ENCODE results near the gene CCDC85C. TPM values are rescaled to one million over a fixed set of nuclear protein-coding genes. Genes with fewer than 3 reads are reported as not detected.

CCDC85C gene
- total RNA-seq, 2 experiments from 2014 or later = 6.4 to 15.0 TPM

GRCh38 chr14:99479160-99479905, 124.7 kb downstream of the CCDC85C start:
- intact Hi-C loops (cut with micrococcal nuclease; ENCODE audit: unreplicated experiment) = no loop called here
- no peaks in the 10 kb centered on the region for H3K36me3 ChIP-seq (ENCODE audit: insufficient read depth, low read length)
- peaks cover 23% of the 10 kb centered on the region for H3K4me1 ChIP-seq (ENCODE audit: insufficient read depth, low read length, poor library complexity, severe bottlenecking)
- H3K9me3 ChIP-seq (ENCODE audit: low read length) = no peaks in the 10 kb centered on the region
- no peak overlapping the region for H3K27ac ChIP-seq (ENCODE audit: low read depth, low read length, poor library complexity, severe bottlenecking)
- H2AFZ ChIP-seq (ENCODE audit: low read length) = no peak overlapping the region; the same call in 1 of the 2 replicates
- H3K79me2 ChIP-seq (ENCODE audit: insufficient read depth, low read depth, low read length) = peaks cover 88% of the 10 kb centered on the region
- H4K20me1 ChIP-seq (ENCODE audit: insufficient read depth, low read length) = peaks cover 69% of the 10 kb centered on the region
- TF ChIP-seq, protein P1, sequence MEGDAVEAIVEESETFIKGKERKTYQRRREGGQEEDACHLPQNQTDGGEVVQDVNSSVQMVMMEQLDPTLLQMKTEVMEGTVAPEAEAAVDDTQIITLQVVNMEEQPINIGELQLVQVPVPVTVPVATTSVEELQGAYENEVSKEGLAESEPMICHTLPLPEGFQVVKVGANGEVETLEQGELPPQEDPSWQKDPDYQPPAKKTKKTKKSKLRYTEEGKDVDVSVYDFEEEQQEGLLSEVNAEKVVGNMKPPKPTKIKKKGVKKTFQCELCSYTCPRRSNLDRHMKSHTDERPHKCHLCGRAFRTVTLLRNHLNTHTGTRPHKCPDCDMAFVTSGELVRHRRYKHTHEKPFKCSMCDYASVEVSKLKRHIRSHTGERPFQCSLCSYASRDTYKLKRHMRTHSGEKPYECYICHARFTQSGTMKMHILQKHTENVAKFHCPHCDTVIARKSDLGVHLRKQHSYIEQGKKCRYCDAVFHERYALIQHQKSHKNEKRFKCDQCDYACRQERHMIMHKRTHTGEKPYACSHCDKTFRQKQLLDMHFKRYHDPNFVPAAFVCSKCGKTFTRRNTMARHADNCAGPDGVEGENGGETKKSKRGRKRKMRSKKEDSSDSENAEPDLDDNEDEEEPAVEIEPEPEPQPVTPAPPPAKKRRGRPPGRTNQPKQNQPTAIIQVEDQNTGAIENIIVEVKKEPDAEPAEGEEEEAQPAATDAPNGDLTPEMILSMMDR (conservative IDR thresholded peaks at IDR 0.05; ENCODE audit: low read length) = 0 out of 2 replicates have a peak, but pooled peaks have one; percentile 11
- TF ChIP-seq EZH2phosphoT487 (IDR thresholded peaks at IDR 0.05; ENCODE audit: borderline replicate concordance, low read depth, low read length) = no peak
- no peaks in the 10 kb centered on the region for H3K9me2 ChIP-seq (ENCODE audit: insufficient read depth, low read length)
- DNase-seq (ENCODE audit: low spot score) = no peak
- peak overlapping the region; percentile 95 for H3K4me3 ChIP-seq (ENCODE audit: low read depth, low read length, poor library complexity, severe bottlenecking)
- CTCF ChIA-PET (ENCODE audit: unreplicated experiment) = no interaction called here
- POLR2A ChIA-PET = interaction anchor here (0.7 kb wide), 1 partner anchor 23 kb away, joined by 3 read pairs; no protein-coding TSS in a partner anchor
- BruUV-seq (replicated peaks) = no TSS peak
- H3K4me2 ChIP-seq (ENCODE audit: low read length) = peak overlapping the region; percentile 89

- ChIA-PET CTCF (ENCODE audit: unreplicated experiment) (no interaction called here), POLR2A (no interaction called here)
- H3K27ac ChIP-seq (ENCODE audit: low read depth, low read length, poor library complexity, severe bottlenecking) = no peak overlapping the region
- no peak overlapping the region for H3K4me3 ChIP-seq (ENCODE audit: low read depth, low read length, poor library complexity, severe bottlenecking)
- intact Hi-C loops (cut with micrococcal nuclease; ENCODE audit: unreplicated experiment) = no loop called here
- no peaks in the 10 kb centered on the region for H3K9me3 ChIP-seq (ENCODE audit: low read length)
- peaks cover 87% of the 10 kb centered on the region for H3K79me2 ChIP-seq (ENCODE audit: insufficient read depth, low read depth, low read length)
- no peak overlapping the region for H2AFZ ChIP-seq (ENCODE audit: low read length)
- H3K4me2 ChIP-seq (ENCODE audit: low read length) = 0 out of 2 replicates have a peak overlapping the region, but pooled peaks have one; percentile 89
- no peaks in the 10 kb centered on the region for H3K9me2 ChIP-seq (ENCODE audit: insufficient read depth, low read length)
- no peak for TF ChIP-seq EZH2phosphoT487 (IDR thresholded peaks at IDR 0.05; ENCODE audit: borderline replicate concordance, low read depth, low read length)
- TF ChIP-seq, protein P1 (conservative IDR thresholded peaks at IDR 0.05; ENCODE audit: low read length) = no peak
- BruUV-seq (replicated peaks) = no TSS peak
- H3K36me3 ChIP-seq (ENCODE audit: insufficient read depth, low read length) = no peaks in the 10 kb centered on the region
- no peak for DNase-seq (ENCODE audit: low spot score)
- H3K4me1 ChIP-seq (ENCODE audit: insufficient read depth, low read length, poor library complexity, severe bottlenecking) = peaks cover 21% of the 10 kb centered on the region
- H4K20me1 ChIP-seq (ENCODE audit: insufficient read depth, low read length) = peaks cover 65% of the 10 kb centered on the region
These were observed 125.9 kb downstream of the CCDC85C start for GRCh38 chr14:99478128-99478527.

- DNase-seq (ENCODE audit: low spot score) = no peak
- no peak overlapping the region for H3K27ac ChIP-seq (ENCODE audit: low read depth, low read length, poor library complexity, severe bottlenecking)
- TF ChIP-seq, protein P1 (conservative IDR thresholded peaks at IDR 0.05; ENCODE audit: low read length) = no peak
- no peak for TF ChIP-seq EZH2phosphoT487 (IDR thresholded peaks at IDR 0.05; ENCODE audit: borderline replicate concordance, low read depth, low read length)
- ChIA-PET CTCF (ENCODE audit: unreplicated experiment) (no interaction called here), POLR2A (interaction anchor here (0.8 kb wide), 1 partner anchor 10 kb away, joined by 3 read pairs; no protein-coding TSS in a partner anchor)
- H3K9me2 ChIP-seq (ENCODE audit: insufficient read depth, low read length) = no peaks in the 10 kb centered on the region
- H3K9me3 ChIP-seq (ENCODE audit: low read length) = no peaks in the 10 kb centered on the region
- peaks cover 60% of the 10 kb centered on the region for H4K20me1 ChIP-seq (ENCODE audit: insufficient read depth, low read length)
- intact Hi-C loops (cut with micrococcal nuclease; ENCODE audit: unreplicated experiment) = no loop called here
- H3K4me3 ChIP-seq (ENCODE audit: low read depth, low read length, poor library complexity, severe bottlenecking) = no peak overlapping the region
- no peak overlapping the region for H3K4me2 ChIP-seq (ENCODE audit: low read length)
- H3K36me3 ChIP-seq (ENCODE audit: insufficient read depth, low read length) = no peaks in the 10 kb centered on the region
- no peak overlapping the region for H2AFZ ChIP-seq (ENCODE audit: low read length)
- peaks cover 12% of the 10 kb centered on the region for H3K4me1 ChIP-seq (ENCODE audit: insufficient read depth, low read length, poor library complexity, severe bottlenecking)
- BruUV-seq (replicated peaks) = no TSS peak
- H3K79me2 ChIP-seq (ENCODE audit: insufficient read depth, low read depth, low read length) = peaks cover 87% of the 10 kb centered on the region
These were observed 127.1 kb downstream of the CCDC85C start for GRCh38 chr14:99476864-99477263.

Data from OCI-LY7 (cell line).